HG03097 (cell line): ENCODE measurements around the gene INTU.
"Not testable (repeated sequence)": the region's sequence is repeated elsewhere in the genome, so short reads cannot be mapped to it uniquely, and the experiment has no call there.

ENCODE experiments used
- ATAC-seq: cut with Tn5 transposase; IDR thresholded peaks from one replicate; pipeline ENCODE4 v1.9.1; 2021; ENCODE audit not compliant: unreplicated experiment, low FRiP score

The INTU gene

GRCh38 chr4:127632420-127633403, at the start of gene INTU:
TSS of gene INTU (plus strand) at chr4:127632957. CDS start at chr4:127633035, 78 bp downstream.
- peak; percentile 99 for ATAC-seq

- not testable (repeated sequence) for ATAC-seq
These were observed 46.3 kb upstream of the INTU start for GRCh38 chr4:127586496-127586895.

GRCh38 chr4:127586922-127587571, 45.7 kb upstream of the INTU start:
- ATAC-seq, result peak; percentile 98

- ATAC-seq, result not testable (repeated sequence)
These were observed 43.6 kb upstream of the INTU start for GRCh38 chr4:127589153-127589552.

- no peak for ATAC-seq
These were observed 34.1 kb upstream of the INTU start for GRCh38 chr4:127598656-127599055.

GRCh38 chr4:127601029-127601428, 31.7 kb upstream of the INTU start:
- ATAC-seq, result no peak

GRCh38 chr4:127604949-127605709, 27.6 kb upstream of the INTU start:
- no peak for ATAC-seq

GRCh38 chr4:127606823-127607222, 25.9 kb upstream of the INTU start:
- no peak for ATAC-seq

GRCh38 chr4:127609484-127609883, 23.3 kb upstream of the INTU start:
- no peak for ATAC-seq

- ATAC-seq, result no peak
These were observed 22.3 kb upstream of the INTU start for GRCh38 chr4:127610488-127610887.

GRCh38 chr4:127616898-127617297, 15.9 kb upstream of the INTU start:
- no peak for ATAC-seq

- no peak for ATAC-seq
These were observed 14.3 kb upstream of the INTU start for GRCh38 chr4:127618427-127618826.

- no peak for ATAC-seq
These were observed 10.2 kb upstream of the INTU start for GRCh38 chr4:127622621-127622920.

GRCh38 chr4:127622921-127623796, 9.6 kb upstream of the INTU start:
- ATAC-seq, result no peak

GRCh38 chr4:127623797-127624083, 9.0 kb upstream of the INTU start:
- ATAC-seq, result no peak

GRCh38 chr4:127624173-127624572, 8.6 kb upstream of the INTU start:
- ATAC-seq, result no peak

GRCh38 chr4:127629371-127629770, 3.4 kb upstream of the INTU start:
- no peak for ATAC-seq

GRCh38 chr4:127630152-127630551, 2.6 kb upstream of the INTU start:
- no peak for ATAC-seq

- ATAC-seq, result no peak
These were observed 1.3 kb upstream of the INTU start for GRCh38 chr4:127631420-127631819.

- ATAC-seq, result no peak
These were observed 1.4 kb downstream of the INTU start for GRCh38 chr4:127634181-127634580.
